K562 (cell line): Measurements from ENCODE around the gene RAB13. TPM values are rescaled to one million over a fixed set of nuclear protein-coding genes. Genes with fewer than 3 reads are reported as not detected.

Experiments used
- CREM ChIP-seq: IDR thresholded peaks from 2 replicates; pipeline ENCODE4 v1.6.1; 2014; ENCODE audit warnings: antibody characterized with exemption, low read depth
- FIP1L1 ChIP-seq: fragments of 200-400 bp; formaldehyde crosslinking; IDR thresholded peaks from 2 replicates; pipeline ENCODE4 v1.6.1; 2018; ENCODE audit warnings: mild to moderate bottlenecking, low read depth, low read length; ENCODE audit not compliant: poor library complexity, severe bottlenecking
- GTF2E2 ChIP-seq: fragments of 200-800 bp; sonication (Bioruptor generic); IDR thresholded peaks from 2 replicates; pipeline ENCODE4 v1.6.1; 2016; ENCODE audit warnings: missing genetic modification characterization, missing compliant biosample characterization
- ID3 ChIP-seq, 2 experiments: fragments of 250-450 bp in 1 of 2; fragments of 450-650 bp in 1 of 2; sonication (Bioruptor Pico) in 1 of 2; IDR thresholded peaks; 2 replicates each; pipeline versions ENCODE4 v1.6.1 to v1.8.0; 2016 to 2021; ENCODE audit warnings: mild to moderate bottlenecking in 2 of 2, moderate library complexity in 2 of 2, missing compliant biosample characterization in 1 of 2, missing genetic modification characterization in 1 of 2
- NEUROD1 ChIP-seq: fragments of 150-350 bp; IDR thresholded peaks from 2 replicates; pipeline ENCODE4 v1.6.1; 2014; ENCODE audit warnings: borderline replicate concordance, low read length, low read depth; ENCODE audit not compliant: partially characterized antibody
- NFRKB ChIP-seq: fragments of 450-650 bp; IDR thresholded peaks from 2 replicates; pipeline ENCODE4 v1.6.1; 2016; ENCODE audit warnings: low read depth
- RNF2 ChIP-seq: sonication (generic); IDR thresholded peaks from 2 replicates; pipeline ENCODE4 v1.6.1; 2016
- SIN3A ChIP-seq, 2 experiments: fragments of 150-350 bp in 1 of 2; IDR thresholded peaks; 2 replicates each; pipeline ENCODE4 v1.6.1; 2011 to 2016; ENCODE audit warnings: borderline replicate concordance in 2 of 2, low read depth in 2 of 2, low read length in 2 of 2, mild to moderate bottlenecking in 2 of 2, moderate library complexity in 2 of 2; ENCODE audit not compliant: control insufficient read depth in 1 of 2
- TAF1 ChIP-seq: IDR thresholded peaks from 2 replicates; pipeline ENCODE4 v1.6.1; 2011; ENCODE audit warnings: mild to moderate bottlenecking, low read length, moderate library complexity; ENCODE audit not compliant: insufficient read depth, control insufficient read depth, severe bottlenecking; ENCODE audit errors: extremely low read depth
- TAF7 ChIP-seq: fragments of 450-650 bp; IDR thresholded peaks from 2 replicates; pipeline ENCODE4 v1.6.1; 2016; ENCODE audit warnings: missing genetic modification characterization, missing compliant biosample characterization
- TEAD4 ChIP-seq, 2 experiments: sonication (generic) in 1 of 2; formaldehyde crosslinking in 1 of 2; IDR thresholded peaks; 2 replicates each; pipeline versions ENCODE4 v1.6.1 to v1.8.0; 2012 to 2022; ENCODE audit warnings: borderline replicate concordance in 1 of 2, inconsistent platforms in 1 of 2, low read length in 1 of 2, mild to moderate bottlenecking in 1 of 2, missing genetic modification reagents in 1 of 2
- TSC22D4 ChIP-seq: fragments of 450-650 bp; IDR thresholded peaks from 2 replicates; pipeline ENCODE4 v1.6.1; 2016; ENCODE audit warnings: missing genetic modification characterization, missing biosample characterization, control low read depth
- ZBTB17 ChIP-seq: fragments of 450-650 bp; formaldehyde crosslinking; IDR thresholded peaks from 2 replicates; pipeline ENCODE4 v1.4.0; 2020; ENCODE audit warnings: mild to moderate bottlenecking
- ZBTB7A ChIP-seq: IDR thresholded peaks from 2 replicates; pipeline ENCODE4 v1.6.1; 2011; ENCODE audit warnings: low read depth, mild to moderate bottlenecking, low read length, moderate library complexity, borderline replicate concordance; ENCODE audit not compliant: control insufficient read depth
- ZFX ChIP-seq: sonication (generic); formaldehyde crosslinking; IDR thresholded peaks from 2 replicates; pipeline ENCODE4 v1.8.0; 2022; ENCODE audit warnings: mild to moderate bottlenecking, missing genetic modification reagents, moderate library complexity
- ZNF134 ChIP-seq: fragments of 250-450 bp; sonication (Bioruptor Pico); conservative IDR thresholded peaks from 2 replicates; pipeline ENCODE4 v1.4.0; 2020
- ZNF384 ChIP-seq: IDR thresholded peaks from 2 replicates; pipeline ENCODE4 v1.6.1; 2012; ENCODE audit warnings: low read depth, low read length, improper control_type of control experiment
- polyA plus RNA-seq, 8 experiments: library from polyadenylated mRNA; depleted of rRNA in 4 of 8; stranded (reverse) in 5 of 8; unstranded in 3 of 8; fragments of >200 nt; fragmentation: Nextera tagmentation in 2 of 8; fragmentation: Illumina TruSeq in 1 of 8; extraction: Ambion mirVana in 2 of 8; extraction: Trizol in 1 of 8; gene quantifications; 2 replicates each; pipeline versions ENCODE4 v1.2.1 to v1.2.3, GENCODE V29; 2011 to 2014; ENCODE audit warnings: inconsistent platforms in 1 of 8, missing spikeins in 1 of 8
- total RNA-seq, 7 experiments: library from RNA; depleted of rRNA in 6 of 7; stranded (reverse); fragments of >200 nt in 6 of 7; fragmentation: Illumina TruSeq in 2 of 7; extraction: Trizol in 2 of 7; gene quantifications; 2 replicates each; pipeline versions ENCODE4 v1.2.1 to v1.2.3, GENCODE V29; 2011 to 2021; ENCODE audit warnings: low replicate concordance in 1 of 7
- TF ChIP-seq, protein P1 (sequence below): fragments of 250-450 bp; sonication (Bioruptor Pico); IDR thresholded peaks from 2 replicates; pipeline ENCODE4 v1.8.0; 2021; ENCODE audit warnings: borderline replicate concordance, mild to moderate bottlenecking, moderate library complexity; ENCODE audit not compliant: poor library complexity, severe bottlenecking
- TF ChIP-seq, protein P2 (sequence below): fragments of 250-450 bp; sonication (Bioruptor Pico); IDR thresholded peaks from 2 replicates; pipeline ENCODE4 v1.4.0; 2020; ENCODE audit warnings: mild to moderate bottlenecking
- TF ChIP-seq, protein P3 (sequence below): fragments of 450-650 bp; formaldehyde crosslinking; IDR thresholded peaks from 2 replicates; pipeline ENCODE4 v1.4.0; 2022; ENCODE audit warnings: missing genetic modification characterization
- TF ChIP-seq, protein P4 (sequence below): fragments of 250-450 bp; sonication (Bioruptor Pico); IDR thresholded peaks from 2 replicates; pipeline ENCODE4 v1.5.0; 2021

The RAB13 gene
- total and polyA plus RNA-seq, 9 of the 15 experiments (the other 6 are each of a cell fraction or from before 2014, with no cell fraction given) = 22.3 to 100 (median 39.8) TPM

- TF ChIP-seq, protein P1, sequence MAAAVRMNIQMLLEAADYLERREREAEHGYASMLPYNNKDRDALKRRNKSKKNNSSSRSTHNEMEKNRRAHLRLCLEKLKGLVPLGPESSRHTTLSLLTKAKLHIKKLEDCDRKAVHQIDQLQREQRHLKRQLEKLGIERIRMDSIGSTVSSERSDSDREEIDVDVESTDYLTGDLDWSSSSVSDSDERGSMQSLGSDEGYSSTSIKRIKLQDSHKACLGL (CRISPR knock-in tag) = peak; percentile 20
- TF ChIP-seq FIP1L1 (no peak), CREM (peak; percentile 98), ID3 (CRISPR knock-in tag; IDR thresholded peaks at IDR 0.05) (no peak), ID3 (tag; IDR thresholded peaks at IDR 0.05) (peak; percentile 88), TAF1 (peak; percentile 100), ZNF134 (CRISPR knock-in tag) (no peak), TEAD4 (IDR thresholded peaks at IDR 0.05; ENCODE audit: low read length) (peak; percentile 71), TEAD4 (CRISPR knock-in tag; IDR thresholded peaks at IDR 0.05; ENCODE audit: borderline replicate concordance) (no peak), TSC22D4 (tag) (no peak), GTF2E2 (tag) (peak; percentile 92; the same call in 1 of the 2 replicates), NFRKB (peak; percentile 97), TAF7 (tag) (peak; percentile 99), SIN3A (IDR thresholded peaks at IDR 0.05; ENCODE audit: borderline replicate concordance in 2 of 2, control insufficient read depth in 1 of 2, low read depth in 2 of 2, low read length in 2 of 2) (peak; percentile 92 to 95), RNF2 (peak; percentile 71; the same call in 1 of the 2 replicates), ZFX (CRISPR knock-in tag) (peak; percentile 93), ZBTB17 (CRISPR knock-in tag) (0 out of 2 replicates have a peak, but pooled peaks have one; percentile 68), ZNF384 (no peak), ZBTB7A (peak; percentile 80), NEUROD1 (peak; percentile 82)
- TF ChIP-seq, protein P2, sequence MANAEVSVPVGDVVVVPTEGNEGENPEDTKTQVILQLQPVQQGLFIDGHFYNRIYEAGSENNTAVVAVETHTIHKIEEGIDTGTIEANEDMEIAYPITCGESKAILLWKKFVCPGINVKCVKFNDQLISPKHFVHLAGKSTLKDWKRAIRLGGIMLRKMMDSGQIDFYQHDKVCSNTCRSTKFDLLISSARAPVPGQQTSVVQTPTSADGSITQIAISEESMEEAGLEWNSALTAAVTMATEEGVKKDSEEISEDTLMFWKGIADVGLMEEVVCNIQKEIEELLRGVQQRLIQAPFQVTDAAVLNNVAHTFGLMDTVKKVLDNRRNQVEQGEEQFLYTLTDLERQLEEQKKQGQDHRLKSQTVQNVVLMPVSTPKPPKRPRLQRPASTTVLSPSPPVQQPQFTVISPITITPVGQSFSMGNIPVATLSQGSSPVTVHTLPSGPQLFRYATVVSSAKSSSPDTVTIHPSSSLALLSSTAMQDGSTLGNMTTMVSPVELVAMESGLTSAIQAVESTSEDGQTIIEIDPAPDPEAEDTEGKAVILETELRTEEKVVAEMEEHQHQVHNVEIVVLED (CRISPR knock-in tag) = no peak; the same call in 1 of the 2 replicates
- TF ChIP-seq, protein P3, sequence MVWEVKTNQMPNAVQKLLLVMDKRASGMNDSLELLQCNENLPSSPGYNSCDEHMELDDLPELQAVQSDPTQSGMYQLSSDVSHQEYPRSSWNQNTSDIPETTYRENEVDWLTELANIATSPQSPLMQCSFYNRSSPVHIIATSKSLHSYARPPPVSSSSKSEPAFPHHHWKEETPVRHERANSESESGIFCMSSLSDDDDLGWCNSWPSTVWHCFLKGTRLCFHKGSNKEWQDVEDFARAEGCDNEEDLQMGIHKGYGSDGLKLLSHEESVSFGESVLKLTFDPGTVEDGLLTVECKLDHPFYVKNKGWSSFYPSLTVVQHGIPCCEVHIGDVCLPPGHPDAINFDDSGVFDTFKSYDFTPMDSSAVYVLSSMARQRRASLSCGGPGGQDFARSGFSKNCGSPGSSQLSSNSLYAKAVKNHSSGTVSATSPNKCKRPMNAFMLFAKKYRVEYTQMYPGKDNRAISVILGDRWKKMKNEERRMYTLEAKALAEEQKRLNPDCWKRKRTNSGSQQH (CRISPR knock-in tag) = peak; percentile 46; the same call in 1 of the 2 replicates
- TF ChIP-seq, protein P4, sequence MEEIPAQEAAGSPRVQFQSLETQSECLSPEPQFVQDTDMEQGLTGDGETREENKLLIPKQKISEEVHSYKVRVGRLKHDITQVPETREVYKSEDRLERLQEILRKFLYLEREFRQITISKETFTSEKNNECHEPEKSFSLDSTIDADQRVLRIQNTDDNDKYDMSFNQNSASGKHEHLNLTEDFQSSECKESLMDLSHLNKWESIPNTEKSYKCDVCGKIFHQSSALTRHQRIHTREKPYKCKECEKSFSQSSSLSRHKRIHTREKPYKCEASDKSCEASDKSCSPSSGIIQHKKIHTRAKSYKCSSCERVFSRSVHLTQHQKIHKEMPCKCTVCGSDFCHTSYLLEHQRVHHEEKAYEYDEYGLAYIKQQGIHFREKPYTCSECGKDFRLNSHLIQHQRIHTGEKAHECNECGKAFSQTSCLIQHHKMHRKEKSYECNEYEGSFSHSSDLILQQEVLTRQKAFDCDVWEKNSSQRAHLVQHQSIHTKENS (CRISPR knock-in tag) = no peak
These were observed 4.5 kb upstream of the RAB13 start, which contains the start of gene RPS27 (continued) for GRCh38 chr1:153990468-153991150.
